MCF 10A (cell line): ENCODE measurements around the gene TFIP11. TPM values are rescaled to one million over a fixed set of nuclear protein-coding genes. Genes with fewer than 3 reads are reported as not detected.

Experiments used
- BruUV-seq: library from RNA; stranded (reverse); fragments of 400-500 nt; replicated peaks from 2 replicates; lab custom pipeline; 2021; lab: Mats Ljungman, UMichigan
- CTCF ChIA-PET: fragments of 300-600 bp; sonication (Branson Sonifier 250); formaldehyde crosslinking; extraction: SDS; loops from one replicate; lab custom pipeline; 2021; ENCODE audit warnings: antibody characterized with exemption, inconsistent platforms; lab: Yijun Ruan, JAX
- POLR2A ChIA-PET: fragments of 300-600, 350-650 bp; sonication (Branson Sonifier 250); formaldehyde crosslinking; extraction: SDS; loops from one replicate; lab custom pipeline; 2020; ENCODE audit warnings: antibody characterized with exemption, inconsistent platforms; lab: Yijun Ruan, JAX
- DNase-seq: peaks from one replicate; pipeline ENCODE4 v3.0.0-alpha.2; 2018; ENCODE audit not compliant: unreplicated experiment
- H3K27ac Mint-ChIP-seq: one replicate; pipeline ENCODE4 v1.8.0; 2022; ENCODE audit warnings: mild to moderate bottlenecking, low read depth, mixed read lengths; ENCODE audit not compliant: unreplicated experiment
- H3K27me3 Mint-ChIP-seq: one replicate; pipeline ENCODE4 v1.8.0; 2022; ENCODE audit warnings: mixed read lengths; ENCODE audit not compliant: insufficient read depth, unreplicated experiment
- H3K36me3 Mint-ChIP-seq: one replicate; pipeline ENCODE4 v1.8.0; 2022; ENCODE audit warnings: mild to moderate bottlenecking, moderate library complexity, mixed read lengths; ENCODE audit not compliant: insufficient read depth, unreplicated experiment
- H3K4me1 Mint-ChIP-seq: one replicate; pipeline ENCODE4 v1.8.0; 2022; ENCODE audit warnings: mixed read lengths; ENCODE audit not compliant: insufficient read depth, unreplicated experiment
- H3K4me3 Mint-ChIP-seq: one replicate; pipeline ENCODE4 v1.8.0; 2022; ENCODE audit warnings: mild to moderate bottlenecking, moderate library complexity, mixed read lengths; ENCODE audit not compliant: unreplicated experiment
- H3K9me3 Mint-ChIP-seq: one replicate; pipeline ENCODE4 v1.8.0; 2022; ENCODE audit warnings: mixed read lengths; ENCODE audit not compliant: unreplicated experiment
- CTCF ChIP-seq: fragments of 200-600 bp; IDR thresholded peaks from one replicate; pipeline ENCODE4 v1.8.0; 2022; ENCODE audit warnings: antibody characterized with exemption, mild to moderate bottlenecking; ENCODE audit not compliant: unreplicated experiment
- intact Hi-C: fragments of 100-400 bp; cut with micrococcal nuclease; formaldehyde crosslinking; loops from 2 replicates; pipeline ENCODE4 v1.14.1; 2022
- total RNA-seq: library from RNA; stranded (reverse); gene quantifications from 2 replicates; pipeline ENCODE4 v1.2.3, GENCODE V29; 2022

TFIP11 gene
- total RNA-seq, 1 experiment from 2014 or later: 41.0 TPM

GRCh38 chr22:26527167-26527566 is 14.9 kb upstream of the TFIP11 start:
- no peak for TF ChIP-seq CTCF
- no TSS peak for BruUV-seq
- Mint-ChIP-seq H3K27me3 (no peaks in the 10 kb centered on the region), H3K4me1 (peaks cover 10% of the 10 kb centered on the region), H3K27ac (no peak overlapping the region), H3K36me3 (peaks cover 15% of the 10 kb centered on the region), H3K4me3 (no peak overlapping the region), H3K9me3 (no peaks in the 10 kb centered on the region)
- ChIA-PET POLR2A (interaction anchor here (1.8 kb wide), 1 partner anchor 14 kb away, joined by 4 read pairs; the partner anchor contains the start of gene TFIP11), CTCF (interaction anchor here (0.7 kb wide), 1 partner anchor 54 kb away, joined by 3 read pairs; no protein-coding TSS in a partner anchor)
- DNase-seq: no peak
- intact Hi-C loops: no loop called here

GRCh38 chr22:26525946-26526564 is 13.8 kb upstream of the TFIP11 start:
- BruUV-seq: no TSS peak
- Mint-ChIP-seq H3K4me1 (peaks cover 10% of the 10 kb centered on the region), H3K9me3 (no peaks in the 10 kb centered on the region), H3K27ac (no peak overlapping the region), H3K36me3 (peaks cover 15% of the 10 kb centered on the region), H3K27me3 (no peaks in the 10 kb centered on the region), H3K4me3 (no peak overlapping the region)
- TF ChIP-seq CTCF: no peak
- ChIA-PET CTCF (no interaction called here), POLR2A (interaction anchor here (1.8 kb wide), 1 partner anchor 13 kb away, joined by 4 read pairs; the partner anchor contains the start of gene TFIP11)
- no peak for DNase-seq
- intact Hi-C loops: no loop called here

- Mint-ChIP-seq H3K4me1 (peaks cover 6% of the 10 kb centered on the region), H3K36me3 (peaks cover 6% of the 10 kb centered on the region), H3K27ac (no peak overlapping the region), H3K27me3 (no peaks in the 10 kb centered on the region), H3K4me3 (no peak overlapping the region), H3K9me3 (no peaks in the 10 kb centered on the region)
- intact Hi-C loops: no loop called here
- TF ChIP-seq CTCF: no peak
- ChIA-PET POLR2A (interaction anchor here (3.2 kb wide), 1 partner anchor 12 kb away, joined by 12 read pairs; the partner anchor contains the start of gene TFIP11), CTCF (no interaction called here)
- BruUV-seq: no TSS peak
- DNase-seq: no peak
Measured at GRCh38 chr22:26524870-26525269, 12.6 kb upstream of the TFIP11 start.

- DNase-seq: no peak
- CTCF ChIA-PET: no interaction called here
- Mint-ChIP-seq H3K9me3 (no peaks in the 10 kb centered on the region), H3K27ac (no peak overlapping the region), H3K36me3 (peaks cover 6% of the 10 kb centered on the region), H3K4me1 (no peaks in the 10 kb centered on the region), H3K4me3 (no peak overlapping the region), H3K27me3 (no peaks in the 10 kb centered on the region)
- intact Hi-C loops: no loop called here
- TF ChIP-seq CTCF: no peak
- POLR2A ChIA-PET: interaction anchor here (0.6 to 3.2 kb wide), 2 partner anchors 10 to 24 kb away, joined by 4 to 12 read pairs; partner anchors contain the start of gene TFIP11
- no TSS peak for BruUV-seq
Measured at GRCh38 chr22:26522592-26522991, 10.3 kb upstream of the TFIP11 start.
